CD4-positive, alpha-beta T cell treated with Interleukin-15 for 1 hour (primary cell): ENCODE results near the gene SFXN2.
"Not testable (repeated sequence)": the region's sequence is repeated elsewhere in the genome, so short reads cannot be mapped to it uniquely, and the experiment has no call there.

Source experiments
- DNase-seq: peaks from one replicate; pipeline ENCODE4 v3.0.0-alpha.2; 2020

SFXN2 gene

GRCh38 chr10:102714621-102715455 lies at the start of gene SFXN2:
SFXN2 (plus strand) TSS chr10:102714636; CDS start chr10:102726637, 12,001 bp downstream.
- DNase-seq: peak; percentile 32

- no peak for DNase-seq
Measured at GRCh38 chr10:102665904-102666509, 48.4 kb upstream of the SFXN2 start.

- DNase-seq: not testable (repeated sequence)
Measured at GRCh38 chr10:102667411-102667810, 47.0 kb upstream of the SFXN2 start.

GRCh38 chr10:102668326-102669107 lies 45.9 kb upstream of the SFXN2 start:
- no peak for DNase-seq

- no peak for DNase-seq
Measured at GRCh38 chr10:102669206-102670064, 45.0 kb upstream of the SFXN2 start.

GRCh38 chr10:102670065-102670670 lies 44.3 kb upstream of the SFXN2 start:
- DNase-seq: no peak

- DNase-seq: no peak
Measured at GRCh38 chr10:102670871-102671434, 43.5 kb upstream of the SFXN2 start.

GRCh38 chr10:102673236-102673818 lies 41.1 kb upstream of the SFXN2 start:
- DNase-seq: no peak

- DNase-seq: peak; percentile 80
Measured at GRCh38 chr10:102673819-102674511, 40.5 kb upstream of the SFXN2 start.

GRCh38 chr10:102674566-102674965 lies 39.9 kb upstream of the SFXN2 start:
- DNase-seq: no peak

- no peak for DNase-seq
Measured at GRCh38 chr10:102675011-102675665, 39.3 kb upstream of the SFXN2 start.

GRCh38 chr10:102675666-102676533 lies 38.5 kb upstream of the SFXN2 start:
- peak; percentile 64 for DNase-seq

GRCh38 chr10:102676534-102677315 lies 37.7 kb upstream of the SFXN2 start:
- no peak for DNase-seq

- DNase-seq: no peak
Measured at GRCh38 chr10:102677331-102678067, 36.9 kb upstream of the SFXN2 start.

- DNase-seq: no peak
Measured at GRCh38 chr10:102678068-102678400, 36.4 kb upstream of the SFXN2 start.

- DNase-seq: no peak
Measured at GRCh38 chr10:102678842-102679289, 35.6 kb upstream of the SFXN2 start.

- DNase-seq: no peak
Measured at GRCh38 chr10:102679596-102679995, 34.8 kb upstream of the SFXN2 start.

GRCh38 chr10:102681696-102682095 lies 32.7 kb upstream of the SFXN2 start:
- no peak for DNase-seq
